HG03108 (cell line): Measurements from ENCODE around the gene SLC25A23.
"Not testable (repeated sequence)": the region's sequence is repeated elsewhere in the genome, so short reads cannot be mapped to it uniquely, and the experiment has no call there.

Experiments
- ATAC-seq: cut with Tn5 transposase; IDR thresholded peaks from one replicate; pipeline ENCODE4 v1.9.1; 2021; ENCODE audit warnings: moderate library complexity; ENCODE audit not compliant: unreplicated experiment

Gene SLC25A23

GRCh38 chr19:6457958-6458694, 1.5 kb downstream of the SLC25A23 start:
- no peak for ATAC-seq

DNA sequence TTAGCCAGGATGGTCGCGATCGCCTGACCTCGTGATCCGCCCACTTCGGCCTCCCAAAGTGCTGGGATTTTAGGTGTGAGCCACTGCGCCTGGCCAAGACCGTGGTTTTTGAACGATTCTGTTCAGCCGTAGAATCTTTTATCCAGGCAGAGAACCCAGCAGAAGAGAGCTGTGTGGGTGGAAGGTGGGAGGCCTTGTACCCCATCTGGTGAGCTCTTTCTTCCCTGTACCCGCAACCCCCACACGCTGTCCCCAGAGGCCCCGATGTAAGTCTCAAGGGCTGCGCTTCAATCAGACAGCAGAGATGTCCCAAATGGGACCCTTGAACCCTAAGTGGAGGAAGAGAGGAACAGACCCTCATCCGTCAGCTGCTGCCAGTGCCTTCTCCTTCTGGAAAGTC, 3.7 kb downstream of the SLC25A23 start:
- ATAC-seq = no peak

DNA sequence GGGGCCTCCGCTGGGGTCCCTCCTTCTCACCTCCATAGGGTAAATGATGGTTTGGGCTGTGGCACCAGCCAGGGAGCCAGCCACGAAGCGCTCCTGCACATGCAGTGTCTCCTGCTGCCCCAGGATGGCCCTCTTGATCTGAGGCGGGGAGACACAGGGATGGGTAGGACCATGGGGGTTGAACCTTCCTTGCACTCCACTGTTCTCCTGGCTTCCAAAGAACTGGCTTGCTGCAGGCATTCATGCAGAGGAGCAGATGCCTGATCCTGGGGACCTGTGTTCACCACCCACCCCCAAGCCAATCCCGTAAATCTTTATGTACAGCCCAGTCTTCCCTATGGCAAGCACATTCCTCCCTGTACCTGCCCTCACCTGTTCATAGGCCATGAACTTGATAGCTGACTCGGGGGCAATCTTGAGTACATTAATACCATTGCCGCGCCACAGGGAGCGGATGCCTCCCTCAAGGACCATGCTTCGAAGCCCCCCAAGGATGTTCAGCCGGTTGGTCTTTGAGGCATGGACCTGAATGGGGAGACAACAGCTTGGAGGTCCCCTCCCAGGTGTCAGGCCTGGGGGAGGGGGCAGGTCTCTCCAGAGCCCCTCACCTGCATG, 5.5 kb downstream of the SLC25A23 start:
- ATAC-seq = no peak

- ATAC-seq = no peak
These were observed 6.7 kb downstream of the SLC25A23 start for GRCh38 chr19:6452899-6453298.

- ATAC-seq = no peak
These were observed 7.4 kb downstream of the SLC25A23 start for GRCh38 chr19:6452223-6452614.

GRCh38 chr19:6451583-6452222, 7.9 kb downstream of the SLC25A23 start:
- ATAC-seq = no peak

DNA sequence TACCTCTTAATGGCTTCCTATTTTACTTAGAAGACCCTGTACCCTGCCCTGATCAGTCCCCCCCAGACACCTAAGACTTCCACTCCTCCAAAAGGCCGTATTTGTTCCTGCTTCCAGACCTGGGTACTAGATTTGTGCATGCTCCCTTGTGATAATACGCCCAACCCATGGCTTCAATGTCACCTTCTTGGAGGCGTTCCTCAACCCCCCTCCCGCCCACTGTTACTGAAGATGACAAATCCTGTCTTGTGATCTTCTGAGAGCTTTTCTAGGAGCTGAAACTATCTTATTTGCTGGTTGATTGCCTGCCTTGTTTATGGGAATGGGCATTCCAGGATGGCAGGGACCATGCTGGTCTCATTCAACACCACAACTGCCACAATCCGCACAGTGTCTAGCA, 9.4 kb downstream of the SLC25A23 start:
- ATAC-seq = no peak

DNA sequence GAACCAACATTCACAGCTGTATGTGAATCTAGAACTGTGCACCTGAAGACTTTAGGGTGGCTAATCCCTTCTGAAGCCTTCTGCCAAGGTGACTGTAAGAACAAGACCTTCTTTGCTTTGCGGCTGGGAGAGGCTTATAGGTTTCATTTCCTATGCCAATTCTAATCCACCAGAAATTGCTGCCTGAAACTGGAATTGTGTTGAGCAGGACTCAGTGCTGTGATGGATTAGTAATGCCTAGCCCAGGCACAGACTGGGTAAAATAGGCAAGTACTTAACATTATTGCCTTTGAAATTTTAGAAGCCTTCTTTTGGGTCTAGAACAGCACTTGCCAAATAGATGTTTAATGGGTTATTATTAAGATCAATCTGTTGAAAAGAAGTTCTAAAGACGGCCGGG, 11.5 kb downstream of the SLC25A23 start:
- no peak for ATAC-seq

- no peak for ATAC-seq
These were observed 13.1 kb downstream of the SLC25A23 start for GRCh38 chr19:6446452-6446851.

- ATAC-seq = no peak
These were observed 15.6 kb downstream of the SLC25A23 start for GRCh38 chr19:6443986-6444385.

- no peak for ATAC-seq
These were observed 17.4 kb downstream of the SLC25A23 start for GRCh38 chr19:6442087-6442688.

GRCh38 chr19:6440905-6441304, 18.7 kb downstream of the SLC25A23 start:
- ATAC-seq = no peak

DNA sequence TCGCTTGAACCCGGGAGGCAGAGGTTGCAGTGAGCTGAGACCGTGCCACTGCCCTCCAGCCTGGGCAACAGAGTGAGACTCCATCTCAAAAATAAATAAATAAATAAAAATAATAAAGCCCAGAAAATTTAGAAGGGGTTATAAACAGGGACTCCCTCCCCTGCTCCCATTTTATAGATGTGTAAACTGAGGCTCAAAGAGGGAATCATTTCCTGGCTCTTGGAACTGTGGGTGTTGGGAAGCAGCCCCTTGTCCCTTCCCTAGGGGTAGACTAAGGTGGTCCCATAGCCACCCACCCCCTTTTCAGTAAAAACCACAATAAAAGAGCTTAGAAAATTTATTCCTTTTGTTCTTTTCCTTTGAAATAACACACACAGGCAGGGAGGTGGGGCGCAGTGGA, 19.8 kb downstream of the SLC25A23 start:
- no peak for ATAC-seq

- ATAC-seq = no peak
These were observed 25.9 kb downstream of the SLC25A23 start, which contains the start of gene SLC25A41 for GRCh38 chr19:6433663-6434062. SLC25A41 (minus strand) TSS chr19:6433763; CDS start chr19:6433693, 70 bp downstream.

GRCh38 chr19:6433165-6433564, 26.4 kb downstream of the SLC25A23 start:
- ATAC-seq = no peak

DNA sequence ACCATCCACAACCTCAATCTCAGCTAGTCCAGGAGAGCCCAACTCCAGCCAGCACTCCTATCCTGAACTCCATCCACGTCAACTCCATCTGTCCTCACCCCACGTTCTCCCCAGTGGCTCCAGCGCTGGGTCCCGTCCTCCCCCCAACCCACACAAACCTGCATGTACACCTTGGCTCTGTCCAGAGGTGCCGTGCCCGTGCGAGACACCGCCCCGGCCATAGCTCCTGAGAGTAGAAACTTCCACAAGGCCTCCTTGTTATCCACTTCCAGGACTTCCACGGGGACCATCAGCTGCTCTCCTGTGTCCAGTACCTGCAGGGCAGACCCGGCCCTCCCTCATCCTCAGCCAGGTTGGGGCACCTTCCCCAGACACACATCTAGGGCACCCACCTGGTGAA, 27.7 kb downstream of the SLC25A23 start:
- ATAC-seq = no peak

- ATAC-seq = no peak
These were observed 30.0 kb downstream of the SLC25A23 start for GRCh38 chr19:6429419-6430221.

DNA sequence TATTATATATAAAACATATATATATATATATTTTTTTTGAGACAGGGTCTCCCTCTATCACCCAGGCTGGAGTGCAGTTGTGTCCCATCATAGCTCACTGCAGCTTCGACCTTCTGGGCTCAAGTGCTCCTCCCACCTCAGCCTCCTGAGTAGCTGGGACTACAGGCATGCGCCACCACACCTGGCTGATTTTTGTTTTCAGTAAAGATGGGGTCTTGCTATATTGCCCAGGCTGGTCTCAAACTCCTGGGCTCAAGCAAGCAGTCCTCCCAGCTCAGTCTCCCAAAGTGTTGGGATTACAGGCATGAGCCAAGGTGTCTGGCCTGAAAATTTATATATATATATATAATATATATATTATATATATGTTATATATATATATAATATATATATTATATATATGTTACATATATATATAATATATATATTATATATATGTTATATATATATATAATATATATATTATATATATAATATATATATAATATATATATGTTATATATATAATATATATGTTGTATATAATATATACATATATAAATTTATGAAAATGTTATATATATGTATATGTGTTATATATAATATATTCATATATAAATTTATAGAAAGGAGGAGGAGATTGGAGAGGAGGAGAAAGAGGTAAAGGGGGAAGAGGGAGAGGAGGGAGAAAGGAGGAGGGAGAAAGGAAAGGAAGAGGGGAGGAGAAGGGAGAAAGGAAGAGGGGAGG, 30.7 kb downstream of the SLC25A23 start:
- not testable (repeated sequence) for ATAC-seq

- ATAC-seq = no peak
These were observed 32.5 kb downstream of the SLC25A23 start for GRCh38 chr19:6427131-6427530.
